D341Med (cell line): ENCODE measurements around the gene TRO.
A peak's percentile ranks its signal among the peaks of the same experiment; 100 is the strongest.

Experiments
- DNase-seq: peaks from one replicate; pipeline ENCODE4 v3.0.0; 2012; ENCODE audit warnings: low spot score

TRO gene, protein sequence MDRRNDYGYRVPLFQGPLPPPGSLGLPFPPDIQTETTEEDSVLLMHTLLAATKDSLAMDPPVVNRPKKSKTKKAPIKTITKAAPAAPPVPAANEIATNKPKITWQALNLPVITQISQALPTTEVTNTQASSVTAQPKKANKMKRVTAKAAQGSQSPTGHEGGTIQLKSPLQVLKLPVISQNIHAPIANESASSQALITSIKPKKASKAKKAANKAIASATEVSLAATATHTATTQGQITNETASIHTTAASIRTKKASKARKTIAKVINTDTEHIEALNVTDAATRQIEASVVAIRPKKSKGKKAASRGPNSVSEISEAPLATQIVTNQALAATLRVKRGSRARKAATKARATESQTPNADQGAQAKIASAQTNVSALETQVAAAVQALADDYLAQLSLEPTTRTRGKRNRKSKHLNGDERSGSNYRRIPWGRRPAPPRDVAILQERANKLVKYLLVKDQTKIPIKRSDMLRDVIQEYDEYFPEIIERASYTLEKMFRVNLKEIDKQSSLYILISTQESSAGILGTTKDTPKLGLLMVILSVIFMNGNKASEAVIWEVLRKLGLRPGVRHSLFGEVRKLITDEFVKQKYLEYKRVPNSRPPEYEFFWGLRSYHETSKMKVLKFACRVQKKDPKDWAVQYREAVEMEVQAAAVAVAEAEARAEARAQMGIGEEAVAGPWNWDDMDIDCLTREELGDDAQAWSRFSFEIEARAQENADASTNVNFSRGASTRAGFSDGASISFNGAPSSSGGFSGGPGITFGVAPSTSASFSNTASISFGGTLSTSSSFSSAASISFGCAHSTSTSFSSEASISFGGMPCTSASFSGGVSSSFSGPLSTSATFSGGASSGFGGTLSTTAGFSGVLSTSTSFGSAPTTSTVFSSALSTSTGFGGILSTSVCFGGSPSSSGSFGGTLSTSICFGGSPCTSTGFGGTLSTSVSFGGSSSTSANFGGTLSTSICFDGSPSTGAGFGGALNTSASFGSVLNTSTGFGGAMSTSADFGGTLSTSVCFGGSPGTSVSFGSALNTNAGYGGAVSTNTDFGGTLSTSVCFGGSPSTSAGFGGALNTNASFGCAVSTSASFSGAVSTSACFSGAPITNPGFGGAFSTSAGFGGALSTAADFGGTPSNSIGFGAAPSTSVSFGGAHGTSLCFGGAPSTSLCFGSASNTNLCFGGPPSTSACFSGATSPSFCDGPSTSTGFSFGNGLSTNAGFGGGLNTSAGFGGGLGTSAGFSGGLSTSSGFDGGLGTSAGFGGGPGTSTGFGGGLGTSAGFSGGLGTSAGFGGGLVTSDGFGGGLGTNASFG (N-terminal part only)

DNA sequence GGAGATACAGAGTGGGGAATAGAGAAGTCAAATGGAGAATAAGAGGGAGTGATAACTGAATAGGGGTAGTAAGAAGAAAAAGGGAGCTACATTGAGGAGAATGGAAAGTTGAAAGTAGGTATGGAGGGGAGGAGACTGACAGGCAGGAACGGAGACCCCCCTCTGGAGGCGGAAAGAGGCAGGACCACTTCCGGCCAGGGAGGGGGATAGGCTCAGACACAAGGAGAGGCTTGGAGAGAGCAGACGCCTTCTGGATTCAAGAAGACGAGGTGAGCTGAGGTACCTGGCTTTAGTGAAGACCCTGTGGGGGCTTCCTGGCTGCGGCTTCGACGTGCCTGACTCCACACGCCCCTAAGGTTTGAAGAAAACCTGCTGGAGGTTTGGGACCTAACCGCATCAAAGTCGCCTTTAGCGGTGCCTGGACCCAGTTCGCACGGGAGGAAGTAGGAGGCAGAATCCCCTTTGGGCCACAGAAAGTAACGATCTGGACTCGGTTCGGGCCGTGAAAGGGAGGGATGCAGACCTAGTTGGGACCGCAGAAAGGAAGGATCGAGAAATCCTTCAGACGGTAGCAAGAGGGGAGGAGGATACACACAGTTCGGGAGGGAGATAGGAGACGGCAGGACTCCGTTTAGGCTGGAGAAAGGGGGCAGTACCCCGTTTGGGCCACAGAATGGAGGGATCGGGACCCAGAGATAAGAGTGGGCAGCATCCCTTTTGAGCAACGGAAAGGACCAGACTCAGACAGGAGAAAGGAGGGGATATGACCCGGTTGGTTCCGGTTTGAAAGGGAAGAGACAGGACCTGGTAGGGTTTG, at the start of gene TRO:
Gene TRO (plus strand): TSS at position 215 of the 817 bp plus-strand sequence. CDS start 1,423 bp downstream, outside the sequence.
- DNase-seq, result peak; percentile 61

DNA sequence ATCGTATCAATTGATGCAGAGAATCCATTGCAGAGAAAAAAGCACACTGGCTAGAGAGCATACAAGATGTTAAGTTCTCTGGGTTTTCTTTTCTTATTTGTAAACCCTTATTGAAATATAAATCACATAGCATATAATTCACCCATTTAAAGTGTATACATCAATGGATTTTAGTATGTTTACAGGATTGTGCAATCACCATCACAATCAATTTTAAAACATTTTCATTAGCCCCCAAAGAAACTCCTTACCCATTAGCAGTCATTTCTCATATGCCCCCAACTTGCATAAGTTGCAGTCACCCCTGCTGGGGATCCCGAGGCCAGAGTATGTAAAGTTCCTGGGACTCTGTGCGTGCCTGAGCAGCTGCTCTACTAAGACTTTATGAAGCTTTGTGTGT, 34.9 kb upstream of the TRO start:
- no peak for DNase-seq

DNA sequence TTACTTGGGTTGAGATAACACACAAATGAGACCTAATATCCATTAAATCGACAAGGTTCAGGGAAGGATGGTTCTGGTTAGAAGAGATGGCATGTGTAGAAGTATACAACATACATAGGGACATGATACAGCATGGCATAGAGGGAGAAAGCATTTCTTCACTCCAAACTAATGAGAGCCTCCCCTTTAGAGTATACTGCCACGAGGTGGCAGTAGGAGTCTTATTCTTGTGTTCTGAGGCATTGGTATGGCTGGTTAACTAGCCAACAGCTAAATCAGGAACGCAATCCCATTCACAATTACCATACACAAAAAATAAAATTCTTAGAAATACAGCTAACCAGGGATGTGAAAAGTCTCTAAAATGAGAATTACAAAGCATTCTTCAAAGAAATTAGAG, 29.1 kb upstream of the TRO start:
- DNase-seq, result peak; percentile 31

DNA sequence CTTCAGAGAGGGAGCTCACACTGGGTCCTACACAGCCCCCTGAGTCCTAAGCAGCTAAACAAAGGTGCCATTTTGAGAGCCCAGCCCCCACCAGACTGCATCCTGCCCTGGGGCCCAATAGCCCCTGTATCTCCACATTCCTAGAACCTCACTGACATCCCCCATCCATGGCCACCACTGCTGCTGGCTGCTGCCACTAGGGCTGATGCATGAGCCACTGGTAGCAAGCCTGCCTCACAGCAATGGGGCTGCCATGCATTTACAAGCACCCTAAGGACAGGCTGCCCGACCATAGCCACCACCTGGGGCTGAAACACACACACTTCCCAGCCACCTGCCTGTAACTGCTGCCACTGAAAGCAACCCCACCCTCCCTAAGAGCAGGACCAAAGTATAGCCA, 26.5 kb upstream of the TRO start:
- no peak for DNase-seq

DNA sequence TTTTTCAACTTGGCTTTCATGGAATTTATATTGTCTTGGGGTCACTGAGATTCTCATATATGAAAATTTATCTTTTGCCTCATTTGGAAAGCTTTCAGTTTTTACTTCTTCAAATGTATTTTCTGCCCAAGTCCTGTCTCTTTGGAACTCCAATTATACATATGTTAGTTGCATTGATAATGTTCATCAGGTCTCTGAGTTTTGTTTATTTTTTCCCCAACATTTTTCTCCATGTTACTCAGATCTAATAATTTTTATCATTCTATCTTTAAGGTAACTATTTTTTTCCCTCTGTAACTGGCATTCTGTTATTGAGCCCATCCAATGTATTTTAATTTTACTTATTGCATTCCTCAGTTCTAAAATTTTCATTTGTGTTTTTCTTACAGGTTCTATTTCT, 10.7 kb upstream of the TRO start:
- DNase-seq, result no peak

DNA sequence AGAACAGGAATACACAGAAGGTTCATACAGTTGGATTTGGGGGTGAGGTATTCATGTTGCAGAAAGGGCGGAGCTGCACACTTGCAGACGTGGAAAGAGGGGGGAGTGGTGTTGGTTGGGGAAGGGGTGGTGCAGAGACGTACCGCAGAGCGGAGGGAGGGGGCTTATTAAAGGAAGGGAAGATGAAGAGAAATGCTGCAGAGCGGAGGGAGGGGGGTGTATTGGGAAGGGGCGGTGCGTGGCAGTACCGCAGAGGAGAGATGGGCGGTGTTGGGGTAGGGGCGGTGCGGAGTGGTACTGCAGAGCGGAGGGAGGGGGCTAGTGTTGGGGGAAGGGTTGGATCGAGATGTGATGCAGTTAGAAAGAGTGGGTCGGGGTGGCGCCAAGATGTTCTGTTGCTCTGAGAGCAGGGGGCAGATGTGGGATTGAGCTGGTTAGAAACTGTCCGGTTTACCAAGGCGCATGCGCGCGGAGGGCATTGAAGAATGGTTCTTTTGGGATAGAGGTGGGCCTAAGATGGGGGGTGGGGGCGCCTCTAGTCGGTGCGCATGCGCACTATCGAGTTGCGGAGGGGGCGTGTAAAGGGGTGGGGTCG, 900 bp downstream of the TRO start:
- DNase-seq, result peak; percentile 82

DNA sequence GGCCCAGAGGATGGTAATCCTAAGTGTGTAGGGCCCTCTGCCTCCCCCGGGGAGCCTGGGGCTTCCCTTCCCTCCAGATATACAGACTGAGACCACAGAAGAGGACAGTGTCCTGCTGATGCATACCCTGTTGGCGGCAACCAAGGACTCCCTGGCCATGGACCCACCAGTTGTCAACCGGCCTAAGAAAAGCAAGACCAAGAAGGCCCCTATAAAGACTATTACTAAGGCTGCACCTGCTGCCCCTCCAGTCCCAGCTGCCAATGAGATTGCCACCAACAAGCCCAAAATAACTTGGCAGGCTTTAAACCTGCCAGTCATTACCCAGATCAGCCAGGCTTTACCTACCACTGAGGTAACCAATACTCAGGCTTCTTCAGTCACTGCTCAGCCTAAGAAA, 1.9 kb downstream of the TRO start:
- DNase-seq, result no peak

DNA sequence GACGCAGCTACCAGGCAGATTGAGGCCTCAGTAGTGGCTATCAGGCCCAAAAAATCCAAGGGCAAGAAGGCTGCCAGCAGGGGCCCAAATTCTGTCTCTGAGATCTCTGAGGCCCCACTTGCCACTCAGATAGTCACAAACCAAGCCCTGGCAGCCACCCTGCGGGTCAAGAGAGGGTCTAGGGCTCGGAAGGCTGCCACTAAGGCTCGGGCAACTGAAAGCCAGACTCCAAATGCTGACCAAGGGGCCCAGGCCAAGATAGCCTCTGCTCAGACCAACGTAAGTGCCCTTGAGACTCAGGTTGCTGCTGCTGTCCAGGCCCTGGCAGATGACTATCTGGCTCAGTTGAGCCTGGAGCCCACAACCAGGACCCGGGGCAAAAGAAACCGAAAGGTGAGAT, 2.8 kb downstream of the TRO start:
- DNase-seq, result no peak

DNA sequence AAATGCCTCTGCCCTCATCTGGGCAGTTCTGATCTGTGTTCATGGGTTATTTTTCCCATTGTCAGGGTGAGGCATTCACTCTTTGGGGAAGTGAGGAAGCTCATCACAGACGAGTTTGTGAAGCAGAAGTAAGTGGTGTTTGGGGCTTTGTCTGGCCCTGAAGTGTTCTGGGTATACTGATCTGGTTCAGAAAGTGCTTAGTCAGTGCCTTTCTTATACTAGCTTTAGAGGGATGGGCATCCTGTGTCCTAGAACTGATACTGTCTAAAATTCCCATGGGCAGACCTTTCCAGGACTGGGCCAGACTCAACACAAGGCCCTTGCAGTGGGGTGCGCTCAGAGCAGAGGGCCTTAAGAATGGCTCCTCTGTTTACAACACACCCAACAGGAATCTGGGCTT, 6.4 kb downstream of the TRO start:
- DNase-seq, result no peak

DNA sequence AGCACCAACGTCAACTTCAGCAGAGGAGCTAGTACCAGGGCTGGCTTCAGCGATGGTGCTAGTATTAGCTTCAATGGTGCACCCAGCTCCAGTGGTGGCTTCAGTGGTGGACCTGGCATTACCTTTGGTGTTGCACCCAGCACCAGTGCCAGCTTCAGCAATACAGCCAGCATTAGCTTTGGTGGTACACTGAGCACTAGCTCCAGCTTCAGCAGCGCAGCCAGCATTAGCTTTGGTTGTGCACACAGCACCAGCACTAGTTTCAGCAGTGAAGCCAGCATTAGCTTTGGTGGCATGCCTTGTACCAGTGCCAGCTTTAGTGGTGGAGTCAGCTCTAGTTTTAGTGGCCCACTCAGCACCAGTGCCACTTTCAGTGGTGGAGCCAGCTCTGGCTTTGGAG, 8.3 kb downstream of the TRO start:
- no peak for DNase-seq

DNA sequence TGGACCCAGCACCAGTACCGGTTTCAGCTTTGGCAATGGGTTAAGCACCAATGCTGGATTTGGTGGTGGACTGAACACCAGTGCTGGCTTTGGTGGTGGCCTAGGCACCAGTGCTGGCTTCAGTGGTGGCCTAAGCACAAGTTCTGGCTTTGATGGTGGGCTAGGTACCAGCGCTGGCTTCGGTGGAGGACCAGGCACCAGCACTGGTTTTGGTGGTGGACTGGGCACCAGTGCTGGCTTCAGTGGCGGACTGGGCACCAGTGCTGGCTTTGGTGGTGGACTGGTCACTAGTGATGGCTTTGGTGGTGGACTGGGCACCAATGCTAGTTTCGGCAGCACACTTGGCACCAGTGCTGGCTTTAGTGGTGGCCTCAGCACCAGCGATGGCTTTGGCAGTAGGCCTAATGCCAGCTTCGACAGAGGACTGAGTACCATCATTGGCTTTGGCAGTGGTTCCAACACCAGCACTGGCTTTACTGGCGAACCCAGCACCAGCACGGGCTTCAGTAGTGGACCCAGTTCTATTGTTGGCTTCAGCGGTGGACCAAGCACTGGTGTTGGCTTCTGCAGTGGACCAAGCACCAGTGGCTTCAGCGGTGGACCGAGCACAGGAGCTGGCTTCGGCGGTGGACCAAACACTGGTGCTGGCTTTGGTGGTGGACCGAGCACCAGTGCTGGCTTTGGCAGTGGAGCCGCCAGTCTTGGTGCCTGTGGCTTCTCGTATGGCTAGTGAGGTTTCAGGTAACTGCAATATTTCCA, 9.8 kb downstream of the TRO start:
- no peak for DNase-seq

DNA sequence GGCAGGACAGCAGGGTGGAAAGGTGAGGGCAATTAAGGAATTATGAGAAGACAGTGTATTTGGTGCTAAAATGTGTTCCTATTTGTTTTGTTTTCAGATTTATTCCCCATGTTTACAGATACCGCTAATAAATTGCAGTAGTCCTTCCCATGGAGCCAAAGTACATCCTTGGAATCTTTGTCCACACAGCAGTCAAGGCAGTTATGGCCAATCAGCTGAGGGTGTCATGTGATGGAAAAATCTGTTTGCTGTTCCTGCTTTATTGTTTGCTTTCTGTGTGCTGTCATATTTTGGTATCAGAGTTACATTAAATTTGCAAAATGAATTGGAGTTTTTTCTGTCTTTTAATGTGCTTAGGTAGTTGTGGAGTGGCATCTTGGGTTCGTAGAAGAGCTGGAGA, 10.5 kb downstream of the TRO start:
- DNase-seq, result no peak

DNA sequence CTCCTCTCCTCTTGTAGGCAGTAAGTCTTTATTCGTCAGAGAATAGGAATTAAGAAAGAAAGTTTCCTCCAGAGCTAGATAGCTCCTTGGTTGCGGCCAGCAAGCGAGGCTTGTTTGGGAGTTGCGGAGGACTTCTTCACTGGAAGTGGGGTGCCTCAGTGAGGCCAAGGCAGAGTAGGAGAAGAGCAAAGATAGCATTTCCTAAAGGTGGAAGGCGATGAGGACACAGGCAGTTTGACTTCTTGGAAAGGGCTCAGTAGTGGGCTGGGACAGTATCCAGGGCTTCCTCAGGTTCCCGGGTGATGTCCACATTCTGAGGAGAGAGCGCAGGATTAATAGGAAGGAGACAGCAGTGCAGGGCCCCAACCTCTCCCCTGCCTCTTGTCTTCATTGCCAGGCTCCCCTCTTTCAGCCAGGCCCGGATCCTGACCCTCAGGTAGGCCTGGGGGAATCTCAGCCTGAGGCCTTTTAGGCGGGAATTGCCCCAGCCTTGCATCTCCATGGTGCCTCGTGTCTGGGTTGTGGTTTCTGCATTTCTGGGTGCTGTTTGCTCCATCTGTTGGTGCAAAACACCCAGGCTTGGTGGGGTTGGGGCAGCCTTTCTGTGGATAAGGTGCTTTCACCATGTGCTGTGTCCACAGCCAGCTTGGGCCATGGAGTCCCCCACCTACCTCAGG, 12.7 kb downstream of the TRO start:
- DNase-seq, result no peak

DNA sequence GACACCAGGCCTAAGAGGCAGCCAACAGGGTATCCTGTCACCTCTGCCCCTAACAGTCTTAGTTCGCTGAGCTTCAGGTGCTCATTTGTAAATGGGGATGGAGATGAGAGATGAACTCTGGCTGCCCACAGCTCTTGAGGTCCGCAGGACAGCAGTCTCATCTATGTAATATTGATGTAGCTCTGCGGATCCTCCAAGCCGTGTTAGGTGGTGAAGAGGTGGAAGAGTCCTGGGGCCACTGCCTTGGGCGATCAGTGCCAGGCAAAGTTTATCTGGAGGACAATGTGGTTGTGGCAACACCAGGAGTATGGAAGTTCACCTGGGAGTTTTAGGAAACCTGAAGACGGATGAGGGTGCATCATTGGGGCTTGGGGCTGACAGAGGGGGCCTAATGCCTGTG, 13.4 kb downstream of the TRO start:
- no peak for DNase-seq

DNA sequence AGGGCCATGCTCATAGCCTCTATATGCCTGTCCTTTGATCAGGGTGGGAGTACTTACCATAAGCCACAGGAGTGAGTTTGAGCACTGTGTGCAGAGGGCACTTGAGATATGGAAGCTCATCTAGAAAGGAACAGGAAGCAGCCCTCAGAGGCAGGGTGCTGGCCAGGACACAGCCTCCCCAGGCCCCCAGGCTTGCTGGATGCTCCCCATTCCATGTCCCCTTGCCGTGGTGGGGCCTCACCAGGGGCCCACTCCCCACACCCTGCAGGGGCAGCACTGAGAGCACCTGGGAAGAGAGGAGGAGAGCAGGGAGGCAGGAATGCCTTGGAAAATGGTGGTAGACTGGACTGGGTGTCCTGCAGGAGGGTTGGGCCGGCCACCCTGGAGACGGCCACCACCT, 14.3 kb downstream of the TRO start:
- no peak for DNase-seq

DNA sequence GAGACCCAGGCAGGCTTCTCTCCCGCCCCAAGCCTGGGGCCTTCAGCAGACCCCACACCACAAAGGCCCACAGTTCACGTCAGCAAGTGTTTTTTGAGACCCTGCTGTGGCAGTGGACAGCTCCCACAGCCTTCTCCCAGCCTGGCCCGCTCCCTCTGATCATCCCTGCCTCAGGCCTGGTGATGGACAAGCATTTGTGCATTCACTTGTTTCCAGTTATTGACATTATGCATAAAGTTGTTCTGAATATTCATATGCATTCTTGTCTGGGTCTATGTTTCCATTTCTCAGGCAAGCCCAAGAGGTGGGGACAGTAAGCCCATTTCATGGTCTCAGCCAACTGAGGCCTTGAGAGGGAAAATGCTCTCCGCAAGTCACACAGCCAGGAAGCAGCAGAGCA, 14.7 kb downstream of the TRO start:
- DNase-seq, result no peak

DNA sequence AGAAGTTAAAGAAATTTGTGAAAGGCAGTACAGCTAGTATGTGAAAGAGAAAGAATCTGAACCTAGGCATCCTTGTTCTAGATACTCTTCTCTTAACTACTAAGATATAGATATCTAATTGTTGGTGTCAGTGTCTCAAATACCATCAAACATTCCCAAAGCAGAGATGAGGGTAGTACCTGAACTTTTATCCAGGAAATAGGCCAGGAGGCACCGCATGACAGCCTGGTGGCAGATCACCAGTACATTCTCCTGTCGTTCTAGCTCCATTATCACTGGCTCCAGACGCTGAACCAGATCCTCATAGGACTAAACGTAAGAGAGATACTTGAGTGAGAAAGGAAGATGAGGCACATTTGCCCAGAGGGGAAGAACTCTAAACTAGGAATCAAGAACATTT, 16.8 kb downstream of the TRO start:
- DNase-seq, result no peak

DNA sequence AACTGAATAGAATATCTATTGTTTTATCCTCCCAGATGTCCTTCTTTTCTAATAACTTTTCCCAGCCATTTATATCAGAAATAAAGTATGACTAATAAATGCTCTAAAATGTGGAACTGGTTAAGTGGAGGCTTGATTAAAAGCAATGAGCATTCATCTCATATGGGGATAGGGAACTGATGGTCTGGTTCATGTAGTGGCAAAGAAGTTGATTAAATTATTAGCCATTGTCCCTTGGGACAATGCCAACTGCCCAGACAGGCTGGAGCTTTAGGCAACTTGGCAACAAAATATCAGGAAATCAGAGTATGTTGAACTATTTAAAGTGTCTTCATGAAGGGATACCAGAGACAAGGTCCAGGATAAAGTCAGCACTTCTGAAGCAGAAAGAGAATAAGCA, 24.2 kb downstream of the TRO start:
- DNase-seq, result no peak

DNA sequence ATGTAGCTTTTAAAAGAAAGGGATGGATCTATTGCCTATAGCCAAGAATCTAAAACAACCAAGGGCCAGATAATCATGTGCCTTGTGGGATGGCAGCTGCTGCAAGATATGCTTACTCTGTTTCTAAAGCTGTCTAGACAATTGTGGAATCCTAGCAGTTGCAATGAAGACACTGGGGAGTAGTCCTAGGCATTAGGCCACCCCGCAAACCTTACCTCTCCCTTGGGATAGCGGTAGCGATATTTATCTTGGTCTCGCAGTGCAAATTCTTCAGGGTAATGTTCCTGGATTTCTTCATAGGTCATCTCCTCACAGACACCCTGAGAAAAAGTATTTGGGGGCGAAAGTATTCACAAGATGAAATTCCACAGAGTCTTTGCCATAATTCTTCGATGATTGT, 24.6 kb downstream of the TRO start:
- no peak for DNase-seq
